HG03280 (cell line): ENCODE measurements around the gene CYTH1.

Source experiments
- ATAC-seq: cut with Tn5 transposase; IDR thresholded peaks from one replicate; pipeline ENCODE4 v1.9.1; 2021; ENCODE audit warnings: mild to moderate bottlenecking, moderate library complexity; ENCODE audit not compliant: unreplicated experiment

Gene CYTH1

GRCh38 chr17:78629436-78629995, 152.6 kb downstream of the CYTH1 start:
- ATAC-seq = no peak

- no peak for ATAC-seq
These were observed 153.3 kb downstream of the CYTH1 start for GRCh38 chr17:78628547-78629435.

- no peak for ATAC-seq
These were observed 157.5 kb downstream of the CYTH1 start for GRCh38 chr17:78624324-78625151.
